Activated T-helper 2 cell treated with anti-CD3 and anti-CD28 coated beads, Interferon-gamma antibody, Interleukin-2, Interleukin-4, amounts not matched to agents 10 μg/mL and 5 μg/mL and 100 μg/mL, durations not matched to agents 14 hours and 24 hours and 36 hours (primary cell): ENCODE data around the gene FAM76B. TPM values are rescaled to one million over a fixed set of nuclear protein-coding genes. Genes with fewer than 3 reads are reported as not detected.
A peak's percentile ranks its signal among the peaks of the same experiment; 100 is the strongest.
"Not testable (repeated sequence)": the region's sequence is repeated elsewhere in the genome, so short reads cannot be mapped to it uniquely, and the experiment has no call there.

ENCODE experiments used
- DNase-seq: peaks from one replicate; pipeline ENCODE4 v3.0.0; 2021; ENCODE audit warnings: low spot score
- H3K27ac Mint-ChIP-seq: one replicate; pipeline ENCODE4 v1.8.0; 2021; ENCODE audit warnings: mixed read lengths
- H3K27me3 Mint-ChIP-seq: one replicate; pipeline ENCODE4 v1.8.0; 2021; ENCODE audit warnings: low read depth, mixed read lengths
- H3K36me3 Mint-ChIP-seq: one replicate; pipeline ENCODE4 v1.8.0; 2021; ENCODE audit warnings: low read depth, mixed read lengths
- H3K4me1 Mint-ChIP-seq: one replicate; pipeline ENCODE4 v1.8.0; 2021; ENCODE audit warnings: low read depth, mixed read lengths
- H3K4me3 Mint-ChIP-seq: one replicate; pipeline ENCODE4 v1.8.0; 2021; ENCODE audit warnings: low read depth, mild to moderate bottlenecking, moderate library complexity, mixed read lengths
- H3K9me3 Mint-ChIP-seq: one replicate; pipeline ENCODE4 v1.8.0; 2021; ENCODE audit warnings: mixed read lengths
- intact Hi-C: fragments of 100-400 bp; cut with micrococcal nuclease; formaldehyde crosslinking; loops from one replicate; pipeline ENCODE4 v1.15.1; 2023
- total RNA-seq: library from RNA; stranded (reverse); gene quantifications from 2 replicates; pipeline ENCODE4 v1.2.3, GENCODE V29; 2022

FAM76B gene
- 46.6 and 49.7 TPM in 2 replicates for total RNA-seq

DNA sequence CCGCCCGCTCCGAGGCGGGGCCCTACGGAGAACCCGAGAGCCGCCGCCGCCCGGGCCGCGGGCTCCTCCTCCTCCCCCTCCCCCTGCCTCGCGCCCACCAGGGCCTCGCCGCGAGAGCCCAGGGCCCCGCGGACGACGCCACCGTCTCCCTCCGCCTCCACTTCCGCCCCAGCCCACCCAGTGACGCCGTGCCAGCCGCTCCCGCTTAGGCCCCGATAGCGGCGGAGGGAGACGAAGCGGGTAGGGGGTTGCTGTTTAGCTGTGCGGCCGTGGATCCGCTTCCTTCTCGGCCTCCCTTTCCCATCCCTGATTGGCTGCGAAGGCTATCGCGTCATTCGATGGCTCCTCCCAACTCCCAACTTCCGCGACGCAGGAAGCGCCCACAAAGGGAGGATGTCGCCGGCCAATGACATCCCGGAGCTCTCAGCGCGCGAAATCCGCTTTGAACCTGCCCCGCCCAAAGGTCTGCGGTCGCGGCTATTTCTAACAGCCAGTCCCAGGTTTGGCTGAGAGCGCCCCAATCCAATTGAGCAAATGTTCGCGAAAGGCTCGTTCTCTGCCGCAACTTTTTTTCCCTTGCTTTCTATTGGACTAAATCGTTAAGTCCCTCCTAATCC is at the start of gene FAM76B:
TSS of gene FAM76B (minus strand) at position 277 of the 617 bp plus-strand sequence. CDS start 304 bp downstream, outside the sequence.
- peaks cover 48% of the 10 kb centered on the region for H3K4me1 Mint-ChIP-seq
- peaks cover 63% of the 10 kb centered on the region for H3K36me3 Mint-ChIP-seq
- no peaks in the 10 kb centered on the region for H3K27me3 Mint-ChIP-seq
- peak within 1 kb of the TSS; percentile 98 for H3K4me3 Mint-ChIP-seq
- H3K27ac Mint-ChIP-seq, result peak within 1 kb of the TSS; percentile 100
- peak; percentile 97 for DNase-seq
- H3K9me3 Mint-ChIP-seq, result no peaks in the 10 kb centered on the region
- intact Hi-C loops, result loop anchor here (1.0 to 10.0 kb wide), 13 partner anchors 38 to 1662 kb away; partner anchors contain the start of genes CCDC82, CWC15, ENDOD1 and KDM4D

- no peak overlapping the region for H3K4me3 Mint-ChIP-seq
Measured at GRCh38 chr11:95835768-95836488, 46.3 kb upstream of the FAM76B start.

DNA sequence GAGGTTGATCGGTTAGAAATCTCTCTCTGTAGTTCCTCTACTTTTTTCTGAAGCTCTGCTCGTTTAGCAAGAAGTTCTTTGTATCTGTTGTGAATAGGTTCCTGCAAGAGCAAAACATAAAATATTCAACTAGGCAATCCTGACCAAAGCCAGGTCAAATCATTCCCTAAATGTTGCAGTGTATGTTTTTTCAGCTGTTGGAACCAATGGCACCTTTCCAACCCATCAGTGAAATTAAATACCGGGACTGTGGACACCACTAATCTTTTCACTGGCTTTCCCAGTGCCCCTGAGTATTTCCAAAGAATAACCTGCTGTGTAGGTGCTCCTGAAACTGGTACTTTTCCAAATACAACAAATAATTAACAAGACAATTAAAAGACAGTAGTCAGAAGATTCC is 45.8 kb upstream of the FAM76B start:
- intact Hi-C loops, result no loop called here
- Mint-ChIP-seq H3K9me3 (no peaks in the 10 kb centered on the region), H3K27ac (no peak overlapping the region), H3K4me1 (no peaks in the 10 kb centered on the region), H3K36me3 (peaks cover 73% of the 10 kb centered on the region), H3K4me3 (no peak overlapping the region), H3K27me3 (no peaks in the 10 kb centered on the region)
- DNase-seq, result no peak

More at GRCh38 chr11:95835768-95836488, 46.3 kb upstream of the FAM76B start:
- DNase-seq, result peak; percentile 27
- H3K9me3 Mint-ChIP-seq, result no peaks in the 10 kb centered on the region
- H3K27ac Mint-ChIP-seq, result no peak overlapping the region
- intact Hi-C loops, result loop anchor here (1.0 to 2.0 kb wide), 2 partner anchors 557 to 591 kb away; no protein-coding TSS in a partner anchor
- H3K4me1 Mint-ChIP-seq, result no peaks in the 10 kb centered on the region
- H3K27me3 Mint-ChIP-seq, result no peaks in the 10 kb centered on the region
- peaks cover 68% of the 10 kb centered on the region for H3K36me3 Mint-ChIP-seq

- intact Hi-C loops, result no loop called here
- no peak for DNase-seq
- Mint-ChIP-seq H3K4me1 (peaks cover 4% of the 10 kb centered on the region), H3K36me3 (peaks cover 72% of the 10 kb centered on the region), H3K4me3 (no peak overlapping the region), H3K27me3 (no peaks in the 10 kb centered on the region), H3K27ac (no peak overlapping the region), H3K9me3 (no peaks in the 10 kb centered on the region)
Measured at GRCh38 chr11:95833378-95833777, 43.8 kb upstream of the FAM76B start.

GRCh38 chr11:95832763-95833162 is 43.2 kb upstream of the FAM76B start:
- Mint-ChIP-seq H3K4me1 (peaks cover 5% of the 10 kb centered on the region), H3K27me3 (no peaks in the 10 kb centered on the region), H3K4me3 (no peak overlapping the region), H3K36me3 (peaks cover 72% of the 10 kb centered on the region), H3K27ac (no peak overlapping the region), H3K9me3 (no peaks in the 10 kb centered on the region)
- no peak for DNase-seq
- intact Hi-C loops, result no loop called here

DNA sequence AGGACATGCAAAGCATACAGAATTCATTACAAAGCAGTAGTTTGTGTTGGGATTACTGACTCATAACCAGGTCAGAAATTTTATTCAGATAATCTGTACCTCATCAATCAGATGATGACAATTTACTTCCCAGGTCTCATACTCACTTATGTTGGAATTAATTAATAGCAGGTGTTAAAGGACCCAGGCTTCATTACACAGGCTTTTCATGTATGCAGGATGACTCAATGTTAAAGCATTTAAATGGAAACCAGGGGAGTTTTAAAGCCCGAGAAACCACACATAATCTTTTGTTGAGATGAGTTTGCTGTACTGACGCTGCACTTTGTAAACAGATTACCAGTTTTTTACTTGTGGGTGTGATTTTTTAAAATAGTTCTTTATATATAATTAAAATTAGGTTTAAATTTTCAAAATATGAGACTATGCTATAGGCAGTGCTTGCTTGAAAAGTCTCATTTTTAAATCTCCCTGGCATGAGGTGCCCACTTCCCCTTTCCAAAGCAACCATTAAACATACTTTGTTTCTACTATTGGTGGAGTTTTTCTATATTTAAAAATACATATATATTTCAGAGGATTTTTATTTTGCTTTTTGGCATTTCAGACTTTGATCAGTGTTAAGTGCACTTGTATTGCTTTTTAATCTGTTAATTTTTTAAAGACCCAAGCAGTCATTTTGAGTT is 41.8 kb upstream of the FAM76B start:
- Mint-ChIP-seq H3K27me3 (no peaks in the 10 kb centered on the region), H3K27ac (no peak overlapping the region), H3K36me3 (peaks cover 66% of the 10 kb centered on the region), H3K4me1 (peaks cover 5% of the 10 kb centered on the region), H3K9me3 (no peaks in the 10 kb centered on the region), H3K4me3 (no peak overlapping the region)
- intact Hi-C loops, result no loop called here
- no peak for DNase-seq

- Mint-ChIP-seq H3K4me1 (peaks cover 5% of the 10 kb centered on the region), H3K4me3 (no peak overlapping the region), H3K27me3 (no peaks in the 10 kb centered on the region), H3K27ac (peak overlapping the region; percentile 70), H3K36me3 (peaks cover 71% of the 10 kb centered on the region), H3K9me3 (no peaks in the 10 kb centered on the region)
- intact Hi-C loops, result loop anchor here (5.0 kb wide), 1 partner anchor 37 kb away; the partner anchor contains the start of gene CEP57
- no peak for DNase-seq
Measured at GRCh38 chr11:95829580-95830259, 40.1 kb upstream of the FAM76B start.

DNA sequence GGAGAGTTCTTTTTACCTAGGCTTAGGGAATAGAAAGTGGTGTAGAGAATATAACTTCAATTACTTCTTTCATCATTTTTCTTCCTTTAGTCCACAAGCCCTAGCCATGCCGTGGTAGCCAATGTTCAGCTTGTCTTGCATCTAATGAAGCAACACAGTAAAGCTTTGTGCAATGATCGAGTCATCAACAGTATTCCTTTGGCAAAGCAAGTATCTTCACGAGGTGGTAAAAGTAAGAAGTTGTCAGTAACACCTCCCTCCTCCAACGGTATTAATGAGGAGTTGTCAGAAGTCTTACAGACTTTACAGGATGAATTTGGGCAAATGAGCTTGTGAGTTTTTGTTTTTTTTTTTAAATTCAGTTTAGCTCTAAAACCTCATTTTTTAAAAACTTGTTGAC is 38.1 kb upstream of the FAM76B start:
- Mint-ChIP-seq H3K4me1 (peaks cover 5% of the 10 kb centered on the region), H3K36me3 (peaks cover 70% of the 10 kb centered on the region)
- intact Hi-C loops, result loop anchor here (5.0 kb wide), 1 partner anchor 35 kb away; the partner anchor contains the start of gene CEP57

DNA sequence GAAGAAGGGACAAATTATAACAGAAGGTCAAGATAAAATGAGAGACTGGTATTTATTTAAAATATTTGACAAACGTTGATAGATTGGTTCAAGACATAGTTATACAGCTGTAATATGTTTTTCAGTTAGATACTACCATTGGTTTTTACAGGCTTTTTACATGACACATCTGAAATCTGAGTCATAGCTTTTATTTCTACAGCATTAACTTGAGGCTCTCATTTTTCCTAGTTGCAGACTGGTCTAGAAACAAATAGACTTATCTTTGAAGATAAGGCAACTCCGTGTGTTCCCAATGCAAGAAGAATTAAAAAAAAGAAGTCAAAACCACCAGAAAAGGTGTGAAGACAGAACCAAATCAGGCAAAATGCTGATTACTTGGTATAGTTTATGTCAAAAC is 32.1 kb upstream of the FAM76B start:
- H3K27ac Mint-ChIP-seq, result no peak overlapping the region
- peaks cover 2% of the 10 kb centered on the region for H3K4me1 Mint-ChIP-seq
- peaks cover 75% of the 10 kb centered on the region for H3K36me3 Mint-ChIP-seq
- intact Hi-C loops, result no loop called here
- H3K4me3 Mint-ChIP-seq, result no peak overlapping the region
- DNase-seq, result no peak
- H3K27me3 Mint-ChIP-seq, result no peaks in the 10 kb centered on the region
- no peaks in the 10 kb centered on the region for H3K9me3 Mint-ChIP-seq

More for the DNA sequence above, 38.1 kb upstream of the FAM76B start:
- H3K9me3 Mint-ChIP-seq, result no peaks in the 10 kb centered on the region
- H3K4me3 Mint-ChIP-seq, result no peak overlapping the region
- no peaks in the 10 kb centered on the region for H3K27me3 Mint-ChIP-seq
- DNase-seq, result no peak
- no peak overlapping the region for H3K27ac Mint-ChIP-seq

- intact Hi-C loops, result no loop called here
- Mint-ChIP-seq H3K9me3 (no peaks in the 10 kb centered on the region), H3K36me3 (peaks cover 57% of the 10 kb centered on the region), H3K4me1 (peaks cover 5% of the 10 kb centered on the region), H3K27me3 (no peaks in the 10 kb centered on the region), H3K27ac (no peak overlapping the region), H3K4me3 (no peak overlapping the region)
- DNase-seq, result no peak
Measured at GRCh38 chr11:95816037-95816436, 26.5 kb upstream of the FAM76B start.

DNA sequence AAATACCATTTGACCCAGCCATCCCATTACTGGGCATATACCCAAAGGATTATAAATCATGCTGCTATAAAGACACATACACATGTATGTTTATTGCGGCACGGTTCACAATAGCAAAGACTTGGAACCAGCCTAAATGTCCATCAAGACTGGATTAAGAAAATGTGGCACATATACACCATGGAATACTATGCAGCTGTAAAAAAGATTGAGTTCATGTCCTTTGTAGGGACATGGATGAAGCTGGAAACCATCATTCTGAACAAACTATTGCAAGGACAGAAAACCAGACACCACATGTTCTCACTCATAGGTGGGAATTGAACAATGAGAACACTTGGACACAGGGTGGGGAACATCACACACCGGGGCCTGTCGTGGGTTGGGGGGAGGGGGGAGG is 21.5 kb upstream of the FAM76B start:
- H3K27ac Mint-ChIP-seq, intact Hi-C loops, H3K4me3 Mint-ChIP-seq, DNase-seq, H3K27me3 Mint-ChIP-seq, H3K4me1 Mint-ChIP-seq: not testable (repeated sequence)
- Mint-ChIP-seq H3K9me3 (peaks cover 16% of the 10 kb centered on the region), H3K36me3 (peaks cover 68% of the 10 kb centered on the region)

- Mint-ChIP-seq H3K36me3 (peaks cover 77% of the 10 kb centered on the region), H3K9me3 (peaks cover 16% of the 10 kb centered on the region)
- DNase-seq, H3K27ac Mint-ChIP-seq, H3K4me3 Mint-ChIP-seq, H3K4me1 Mint-ChIP-seq, intact Hi-C loops, H3K27me3 Mint-ChIP-seq: not testable (repeated sequence)
Measured at GRCh38 chr11:95806464-95806863, 16.9 kb upstream of the FAM76B start.
